Breast epithelium (tissue), 3 donors: ENCODE data around the gene LCE2C.
"Not testable (repeated sequence)": the region's sequence is repeated elsewhere in the genome, so short reads cannot be mapped to it uniquely, and the experiment has no call there.

Experiments
- POLR2A ChIP-seq: fragments of 450-650 bp; IDR thresholded peaks from one replicate; pipeline ENCODE4 v1.6.1; 2016; ENCODE audit warnings: antibody characterized with exemption, mild to moderate bottlenecking, moderate library complexity
- TF ChIP-seq, protein P1 (sequence below), 3 donors: fragments of 450-650 bp; IDR thresholded peaks; one replicate each; pipeline ENCODE4 v1.5.1; 2016 to 2017; ENCODE audit warnings: antibody characterized with exemption in 3 of 3, mild to moderate bottlenecking in 3 of 3, moderate library complexity in 3 of 3

DNA sequence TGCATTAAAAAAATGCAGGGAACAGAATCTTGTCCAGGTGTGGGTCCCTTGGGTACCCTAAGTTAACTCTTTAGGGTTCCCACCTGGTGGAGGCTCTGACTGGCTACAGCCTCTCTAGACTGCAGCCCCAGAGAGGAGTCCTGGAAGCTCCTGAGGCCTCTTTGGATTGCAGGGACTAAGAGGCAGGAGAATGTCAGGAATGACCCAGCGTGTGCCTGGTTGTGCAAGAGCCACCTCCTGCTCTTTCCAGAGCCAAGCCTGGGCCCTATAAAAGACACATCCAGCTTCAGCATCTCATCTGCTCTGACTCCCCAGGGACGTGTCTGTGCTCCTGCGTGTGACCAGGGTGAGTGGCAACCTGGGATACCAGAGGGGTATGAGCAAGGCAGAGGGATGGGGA lies at the start of gene LCE2C:
- not testable (repeated sequence) for TF ChIP-seq POLR2A
- TF ChIP-seq, protein P1, sequence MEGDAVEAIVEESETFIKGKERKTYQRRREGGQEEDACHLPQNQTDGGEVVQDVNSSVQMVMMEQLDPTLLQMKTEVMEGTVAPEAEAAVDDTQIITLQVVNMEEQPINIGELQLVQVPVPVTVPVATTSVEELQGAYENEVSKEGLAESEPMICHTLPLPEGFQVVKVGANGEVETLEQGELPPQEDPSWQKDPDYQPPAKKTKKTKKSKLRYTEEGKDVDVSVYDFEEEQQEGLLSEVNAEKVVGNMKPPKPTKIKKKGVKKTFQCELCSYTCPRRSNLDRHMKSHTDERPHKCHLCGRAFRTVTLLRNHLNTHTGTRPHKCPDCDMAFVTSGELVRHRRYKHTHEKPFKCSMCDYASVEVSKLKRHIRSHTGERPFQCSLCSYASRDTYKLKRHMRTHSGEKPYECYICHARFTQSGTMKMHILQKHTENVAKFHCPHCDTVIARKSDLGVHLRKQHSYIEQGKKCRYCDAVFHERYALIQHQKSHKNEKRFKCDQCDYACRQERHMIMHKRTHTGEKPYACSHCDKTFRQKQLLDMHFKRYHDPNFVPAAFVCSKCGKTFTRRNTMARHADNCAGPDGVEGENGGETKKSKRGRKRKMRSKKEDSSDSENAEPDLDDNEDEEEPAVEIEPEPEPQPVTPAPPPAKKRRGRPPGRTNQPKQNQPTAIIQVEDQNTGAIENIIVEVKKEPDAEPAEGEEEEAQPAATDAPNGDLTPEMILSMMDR (IDR thresholded peaks at IDR 0.05) = not testable (repeated sequence)
